Stimulated activated CD8-positive, alpha-beta memory T cell treated with anti-CD3 and anti-CD28 coated beads, Interleukin-12 subunit alpha, Interleukin-12 subunit beta, amount 100 ng/mL, for 1 hour (primary cell): ENCODE results near the gene CCT7.
"Not testable (repeated sequence)": the region's sequence is repeated elsewhere in the genome, so short reads cannot be mapped to it uniquely, and the experiment has no call there.

Source experiments
- DNase-seq: peaks from one replicate; pipeline ENCODE4 v3.0.0-alpha.2; 2020; ENCODE audit warnings: low read depth

CCT7 gene

GRCh38 chr2:73255907-73256617 lies 22.0 kb downstream of the CCT7 start:
- no peak for DNase-seq

DNA sequence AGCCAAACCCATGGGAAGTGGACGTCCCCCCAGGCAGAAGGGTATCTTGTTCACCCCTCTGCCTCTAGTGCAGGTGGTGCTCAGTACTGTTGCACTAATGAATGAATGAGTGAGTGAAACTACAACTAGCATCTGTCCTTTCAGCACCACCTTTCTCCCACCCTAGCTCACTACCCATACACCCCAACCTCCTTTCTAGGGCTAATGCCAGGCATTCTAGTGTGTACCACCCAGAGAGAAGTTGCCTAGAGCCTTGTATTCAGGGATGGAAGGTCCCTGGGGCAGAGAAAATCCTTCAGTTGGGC lies 22.5 kb downstream of the CCT7 start:
- no peak for DNase-seq

- no peak for DNase-seq
Measured at GRCh38 chr2:73257021-73257420, 22.9 kb downstream of the CCT7 start.

DNA sequence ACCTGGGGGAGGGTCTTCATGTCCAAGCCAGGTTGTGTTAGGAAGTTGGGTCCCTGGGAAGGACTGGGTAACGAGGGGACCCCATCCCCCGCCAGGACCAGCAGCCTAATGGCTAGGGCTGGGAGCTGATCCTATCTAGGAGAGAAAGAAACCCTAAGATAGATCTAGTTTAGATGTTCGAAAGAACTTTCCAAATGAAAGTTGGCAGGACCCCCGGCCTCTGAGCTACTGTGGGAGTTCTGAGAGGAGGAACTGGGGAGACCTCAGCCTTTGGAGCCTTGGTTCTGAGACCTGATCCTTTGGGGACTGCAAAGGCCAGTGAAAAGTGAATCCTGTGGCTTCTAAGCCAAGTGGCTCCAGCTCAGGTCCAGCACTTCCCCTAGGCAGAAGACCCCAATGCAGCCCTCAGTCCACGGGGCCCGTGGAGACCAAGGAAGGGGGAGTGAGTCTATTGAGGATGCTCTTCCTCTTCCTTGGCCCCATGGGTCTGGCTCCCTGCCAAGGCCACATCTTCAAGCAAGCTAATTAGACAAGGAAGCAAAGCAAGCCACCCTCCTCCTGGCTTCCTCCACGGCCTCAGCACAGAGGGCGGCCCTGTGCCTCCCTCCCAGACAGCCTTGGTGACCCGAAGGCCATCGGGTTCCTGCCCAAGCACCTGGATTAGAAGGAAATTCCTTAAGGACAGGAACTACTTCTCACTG lies 23.5 kb downstream of the CCT7 start:
- DNase-seq, result no peak

GRCh38 chr2:73258186-73258912 lies 24.2 kb downstream of the CCT7 start:
- no peak for DNase-seq

GRCh38 chr2:73258913-73259215 lies 24.8 kb downstream of the CCT7 start:
- no peak for DNase-seq

DNA sequence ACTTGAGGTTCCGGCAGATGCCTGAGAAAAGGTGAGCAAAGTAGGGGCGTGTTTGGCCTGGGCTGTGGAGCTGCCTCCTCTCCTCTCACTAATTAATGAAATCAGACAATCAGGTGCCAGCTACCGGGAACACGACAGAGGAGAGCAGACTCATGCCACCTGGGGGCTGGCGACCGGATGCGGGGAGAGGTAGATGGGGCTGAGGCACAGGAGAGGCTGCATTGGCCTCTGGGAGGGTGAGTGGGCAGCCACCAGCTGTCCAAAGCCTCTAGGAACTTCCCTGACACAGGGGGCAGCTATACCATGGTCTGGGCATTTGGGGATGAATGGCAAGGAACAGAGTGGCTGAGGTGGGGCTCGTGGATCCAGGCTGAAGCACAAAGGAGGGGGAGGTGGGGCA lies 25.2 kb downstream of the CCT7 start:
- DNase-seq, result no peak

GRCh38 chr2:73259704-73260337 lies 25.7 kb downstream of the CCT7 start:
- DNase-seq, result no peak

GRCh38 chr2:73260338-73260984 lies 26.4 kb downstream of the CCT7 start:
- no peak for DNase-seq

GRCh38 chr2:73262108-73262651 lies 28.1 kb downstream of the CCT7 start:
- no peak for DNase-seq

- not testable (repeated sequence) for DNase-seq
Measured at GRCh38 chr2:73262691-73263429, 28.8 kb downstream of the CCT7 start.

DNA sequence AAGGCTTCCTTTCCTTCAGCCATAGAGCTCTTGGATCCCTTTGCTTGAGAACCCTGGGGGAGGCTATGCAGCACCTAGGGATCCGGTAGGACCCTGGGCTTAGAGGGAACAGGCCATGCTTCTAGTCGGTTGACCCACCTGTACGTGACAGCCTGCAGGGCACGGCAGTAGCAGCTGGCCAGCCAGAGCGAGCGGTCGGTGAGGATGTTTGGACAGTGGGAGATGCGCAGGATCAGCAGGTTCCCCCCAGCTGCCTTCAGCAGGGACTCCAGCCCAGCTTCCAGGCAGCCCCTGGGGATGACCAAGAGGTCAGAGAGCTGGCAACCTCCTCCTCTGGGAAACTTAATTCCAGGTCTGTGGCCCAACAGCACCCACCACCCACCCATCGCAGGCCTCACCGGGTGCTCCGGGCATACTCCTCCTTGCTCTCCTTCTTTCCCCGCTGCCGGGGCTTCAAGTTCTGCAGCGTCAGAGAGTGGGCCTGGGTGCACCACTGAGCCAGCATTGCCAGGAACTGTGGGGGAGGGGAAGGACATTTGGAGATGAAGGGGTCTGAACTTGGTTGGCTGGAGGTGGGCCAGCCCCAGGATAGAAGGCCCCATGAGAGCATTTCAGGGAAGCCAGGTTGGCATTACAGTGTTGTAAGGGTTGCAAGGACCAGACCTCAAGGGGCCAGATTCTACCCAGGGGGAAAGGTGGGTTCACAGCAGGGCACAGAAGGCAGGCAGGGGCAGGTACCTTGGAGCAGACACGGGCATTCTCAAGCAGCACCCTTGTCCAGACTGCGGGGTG lies 29.6 kb downstream of the CCT7 start:
- DNase-seq, result no peak

- DNase-seq, result no peak
Measured at GRCh38 chr2:73264332-73264606, 30.2 kb downstream of the CCT7 start.

DNA sequence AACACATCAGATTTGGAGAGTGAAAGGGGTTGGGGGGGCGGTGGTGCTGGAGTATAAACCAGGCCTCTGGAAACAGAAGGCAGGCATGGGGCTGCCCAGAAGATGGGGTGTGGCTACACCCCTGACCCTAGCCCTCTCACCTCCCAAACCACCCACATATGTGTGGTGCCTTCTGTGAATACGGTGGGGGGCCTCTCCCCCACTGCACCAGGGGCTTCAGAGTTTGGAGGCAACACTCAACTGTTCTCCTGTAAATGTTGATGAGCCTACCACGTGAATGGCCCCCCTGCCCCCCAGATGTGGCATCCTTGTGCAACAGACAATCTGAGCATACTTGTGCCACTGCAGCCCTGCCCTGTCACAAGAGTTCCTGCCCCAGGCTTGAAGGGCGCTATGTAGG lies 30.7 kb downstream of the CCT7 start:
- no peak for DNase-seq

GRCh38 chr2:73265298-73266060 lies 31.4 kb downstream of the CCT7 start:
- DNase-seq, result no peak

DNA sequence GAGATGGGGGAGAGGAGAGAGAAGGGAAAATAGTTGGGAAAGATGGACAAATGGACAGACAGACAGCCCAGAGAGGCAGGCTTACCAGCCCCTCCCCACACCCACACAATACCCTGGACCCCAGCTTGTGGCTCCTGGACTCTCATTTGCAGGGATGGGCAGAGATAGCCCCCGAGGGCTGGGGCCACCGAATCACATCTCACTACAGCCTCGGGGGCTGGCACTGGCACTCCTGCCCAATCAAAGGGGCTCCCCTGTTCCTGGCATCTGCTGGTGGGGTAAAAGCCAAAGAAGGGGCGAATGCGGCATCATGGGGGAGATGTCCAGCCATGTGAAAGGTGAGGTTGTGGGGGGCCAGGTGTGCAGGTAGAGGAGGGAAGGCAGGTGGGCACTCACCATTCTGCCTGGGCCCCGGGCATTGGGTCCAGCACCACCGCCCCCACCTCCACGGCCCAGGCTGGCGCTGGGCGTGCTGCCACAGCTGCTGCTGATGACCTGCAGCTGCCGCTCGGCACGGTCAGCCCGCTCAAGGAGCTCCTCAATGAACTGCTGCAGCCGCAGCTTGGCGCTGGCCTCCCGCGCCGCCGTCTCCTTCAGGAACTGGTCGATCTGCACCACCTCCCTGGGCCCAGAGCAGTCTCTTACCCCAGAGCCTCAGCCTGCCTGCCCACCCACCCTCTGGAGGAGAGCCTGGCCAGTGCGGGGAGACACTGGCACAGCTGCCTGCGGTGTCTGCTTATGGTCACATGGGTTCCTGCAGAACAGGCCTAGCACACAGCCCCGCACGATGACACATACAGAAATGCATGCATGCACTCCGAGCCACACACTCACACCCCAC lies 32.2 kb downstream of the CCT7 start:
- DNase-seq, result no peak

GRCh38 chr2:73267008-73267407 lies 32.9 kb downstream of the CCT7 start:
- no peak for DNase-seq

- no peak for DNase-seq
Measured at GRCh38 chr2:73268366-73268829, 34.3 kb downstream of the CCT7 start.
